HUES6 (cell line): Measurements from ENCODE around the gene UROC1.

ENCODE experiments used
- H3K27ac ChIP-seq: 2 replicates; pipeline ENCODE4 v1.7.0; 2013; ENCODE audit warnings: low read depth, mild to moderate bottlenecking, low read length, inconsistent platforms
- H3K27me3 ChIP-seq: 2 replicates; pipeline ENCODE4 v1.6.1; 2013; ENCODE audit warnings: low read length; ENCODE audit not compliant: control insufficient read depth, insufficient read depth
- H3K36me3 ChIP-seq: 2 replicates; pipeline ENCODE4 v1.6.1; 2013; ENCODE audit warnings: low read length; ENCODE audit not compliant: control insufficient read depth, insufficient read depth
- H3K4me1 ChIP-seq: 2 replicates; pipeline ENCODE4 v1.6.1; 2013; ENCODE audit warnings: low read length; ENCODE audit not compliant: control insufficient read depth, insufficient read depth
- H3K4me3 ChIP-seq: 2 replicates; pipeline ENCODE4 v1.5.1; 2013; ENCODE audit warnings: low read depth, low read length
- H3K9ac ChIP-seq: one replicate; pipeline ENCODE4 v1.6.1; 2013; ENCODE audit warnings: mild to moderate bottlenecking, low read length
- H3K9me3 ChIP-seq: 2 replicates; pipeline ENCODE4 v1.6.1; 2013; ENCODE audit warnings: low read depth, low read length; ENCODE audit not compliant: control insufficient read depth, insufficient read depth

UROC1 gene

GRCh38 chr3:126488886-126489569 lies 28.5 kb downstream of the UROC1 start:
- Histone ChIP-seq H3K9me3 (no peaks in the 10 kb centered on the region), H3K27me3 (no peaks in the 10 kb centered on the region), H3K27ac (no peak overlapping the region), H3K4me1 (peaks cover 28% of the 10 kb centered on the region), H3K4me3 (no peak overlapping the region), H3K9ac (no peak overlapping the region), H3K36me3 (no peaks in the 10 kb centered on the region)

- Histone ChIP-seq H3K9me3 (no peaks in the 10 kb centered on the region), H3K4me1 (peaks cover 28% of the 10 kb centered on the region), H3K9ac (no peak overlapping the region), H3K27ac (no peak overlapping the region), H3K36me3 (no peaks in the 10 kb centered on the region), H3K27me3 (no peaks in the 10 kb centered on the region), H3K4me3 (no peak overlapping the region)
These were observed 29.4 kb downstream of the UROC1 start for GRCh38 chr3:126488185-126488584.

GRCh38 chr3:126487151-126487771 lies 30.3 kb downstream of the UROC1 start:
- Histone ChIP-seq H3K27me3 (no peaks in the 10 kb centered on the region), H3K4me1 (peaks cover 28% of the 10 kb centered on the region), H3K9me3 (no peaks in the 10 kb centered on the region), H3K4me3 (no peak overlapping the region), H3K27ac (no peak overlapping the region), H3K9ac (no peak overlapping the region), H3K36me3 (no peaks in the 10 kb centered on the region)

GRCh38 chr3:126486360-126486847 lies 31.2 kb downstream of the UROC1 start:
- Histone ChIP-seq H3K9me3 (no peaks in the 10 kb centered on the region), H3K4me1 (peaks cover 28% of the 10 kb centered on the region), H3K36me3 (no peaks in the 10 kb centered on the region), H3K4me3 (no peak overlapping the region), H3K27ac (no peak overlapping the region), H3K27me3 (no peaks in the 10 kb centered on the region), H3K9ac (no peak overlapping the region)

GRCh38 chr3:126485956-126486355 lies 31.6 kb downstream of the UROC1 start:
- Histone ChIP-seq H3K4me1 (peaks cover 28% of the 10 kb centered on the region), H3K27me3 (no peaks in the 10 kb centered on the region), H3K36me3 (no peaks in the 10 kb centered on the region), H3K9me3 (no peaks in the 10 kb centered on the region), H3K9ac (no peak overlapping the region), H3K27ac (no peak overlapping the region), H3K4me3 (no peak overlapping the region)

GRCh38 chr3:126485176-126485897 lies 32.2 kb downstream of the UROC1 start:
- H3K4me1 ChIP-seq: peaks cover 28% of the 10 kb centered on the region
- no peak overlapping the region for H3K9ac ChIP-seq

GRCh38 chr3:126484662-126485061 lies 32.9 kb downstream of the UROC1 start:
- Histone ChIP-seq H3K9ac (no peak overlapping the region), H3K4me3 (no peak overlapping the region), H3K27ac (peak overlapping the region; percentile 53; the same call in 1 of the 2 replicates)

More at GRCh38 chr3:126485176-126485897, 32.2 kb downstream of the UROC1 start:
- Histone ChIP-seq H3K27ac (peak overlapping the region; percentile 53; the same call in 1 of the 2 replicates), H3K36me3 (no peaks in the 10 kb centered on the region), H3K27me3 (no peaks in the 10 kb centered on the region), H3K9me3 (no peaks in the 10 kb centered on the region), H3K4me3 (no peak overlapping the region)

GRCh38 chr3:126484148-126484547 lies 33.4 kb downstream of the UROC1 start:
- no peaks in the 10 kb centered on the region for H3K9me3 ChIP-seq
- H3K9ac ChIP-seq: no peak overlapping the region
- H3K27me3 ChIP-seq: no peaks in the 10 kb centered on the region
- peaks cover 28% of the 10 kb centered on the region for H3K4me1 ChIP-seq
- no peak overlapping the region for H3K4me3 ChIP-seq
- no peaks in the 10 kb centered on the region for H3K36me3 ChIP-seq
- H3K27ac ChIP-seq: no peak overlapping the region

More at GRCh38 chr3:126484662-126485061, 32.9 kb downstream of the UROC1 start:
- Histone ChIP-seq H3K4me1 (peaks cover 28% of the 10 kb centered on the region), H3K27me3 (no peaks in the 10 kb centered on the region), H3K9me3 (no peaks in the 10 kb centered on the region), H3K36me3 (no peaks in the 10 kb centered on the region)

GRCh38 chr3:126483321-126483761 lies 34.2 kb downstream of the UROC1 start:
- no peaks in the 10 kb centered on the region for H3K9me3 ChIP-seq
- no peak overlapping the region for H3K9ac ChIP-seq
- H3K27ac ChIP-seq: no peak overlapping the region
- H3K27me3 ChIP-seq: no peaks in the 10 kb centered on the region
- no peak overlapping the region for H3K4me3 ChIP-seq
- no peaks in the 10 kb centered on the region for H3K36me3 ChIP-seq
- peaks cover 28% of the 10 kb centered on the region for H3K4me1 ChIP-seq

GRCh38 chr3:126482503-126483255 lies 34.9 kb downstream of the UROC1 start:
- Histone ChIP-seq H3K4me1 (peaks cover 28% of the 10 kb centered on the region), H3K27ac (no peak overlapping the region), H3K36me3 (no peaks in the 10 kb centered on the region), H3K9me3 (no peaks in the 10 kb centered on the region), H3K4me3 (no peak overlapping the region), H3K9ac (no peak overlapping the region), H3K27me3 (no peaks in the 10 kb centered on the region)
